HL-60/S4 treated with retinoic acid at 250 ng/mL for 4 days and 3 days (cell line): Measurements from ENCODE around the gene DYNC1LI2.
"Not testable (repeated sequence)": the region's sequence is repeated elsewhere in the genome, so short reads cannot be mapped to it uniquely, and the experiment has no call there.

Source experiments
- in situ Hi-C: fragments of 300-500 bp; cut with MboI; formaldehyde crosslinking; loops from 2 replicates; pipeline ENCODE4 v1.7.0; 2022; ENCODE audit warnings: low sequenced_read_pairs

Gene DYNC1LI2

DNA sequence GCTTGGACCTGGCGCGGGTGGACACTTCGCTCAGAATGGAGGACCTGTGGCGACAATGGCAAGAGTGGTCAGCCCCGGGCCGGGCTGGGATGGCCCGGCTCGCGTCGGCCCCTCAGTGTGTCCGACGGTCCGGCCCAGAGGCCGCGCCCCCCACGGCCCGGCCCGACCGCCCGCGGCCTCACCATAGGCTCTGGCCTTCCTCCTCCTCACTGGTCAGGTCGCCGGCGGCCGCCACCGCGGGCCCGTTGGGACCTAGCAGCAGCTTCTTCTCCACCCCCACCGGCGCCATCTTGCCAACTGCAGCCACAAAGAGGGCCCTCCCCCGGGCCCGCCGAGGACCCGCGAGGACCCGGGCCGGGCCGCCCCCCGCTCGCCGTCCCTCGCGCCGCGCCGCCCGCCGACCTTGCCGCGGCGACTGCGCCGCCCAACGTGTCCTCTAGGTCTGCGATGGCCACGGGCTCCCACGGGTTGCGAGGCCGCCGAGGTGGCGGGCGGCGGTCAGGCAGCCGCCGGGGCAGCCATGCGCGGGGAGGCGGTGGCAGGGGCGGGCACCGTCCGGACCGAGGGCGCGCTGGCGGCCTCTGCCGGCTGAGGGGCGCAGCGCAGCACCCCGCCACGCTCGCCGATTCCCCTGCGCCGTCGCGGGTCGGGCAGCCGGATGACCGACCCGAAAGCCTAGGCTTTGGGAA, at the start of gene DYNC1LI2:
Gene DYNC1LI2, minus strand, starts transcription at position 307 of the 689 bp plus-strand sequence. Its CDS starts 18 bp downstream, at position 289.
- in situ Hi-C loops = no loop called here

DNA sequence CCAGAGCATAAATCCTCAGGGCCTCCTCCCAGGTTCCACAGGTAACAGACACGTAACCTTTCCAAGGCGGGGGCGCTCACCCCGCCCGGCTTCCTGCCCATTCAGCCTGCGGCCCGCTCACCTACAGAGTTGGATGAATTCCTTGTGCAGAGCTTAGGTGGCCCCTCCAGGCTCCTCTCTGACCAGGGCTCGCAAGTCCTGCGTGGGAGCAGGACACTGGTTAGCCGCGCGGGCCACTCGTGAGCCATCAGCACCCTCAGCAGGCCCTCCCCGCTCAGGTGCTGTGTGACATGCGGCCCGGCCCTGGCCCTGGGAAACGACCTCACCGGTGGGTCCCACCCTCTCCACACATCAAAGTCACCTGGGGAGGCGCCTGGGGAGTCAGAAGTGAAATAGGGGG, 49.4 kb upstream of the DYNC1LI2 start:
- in situ Hi-C loops = no loop called here

DNA sequence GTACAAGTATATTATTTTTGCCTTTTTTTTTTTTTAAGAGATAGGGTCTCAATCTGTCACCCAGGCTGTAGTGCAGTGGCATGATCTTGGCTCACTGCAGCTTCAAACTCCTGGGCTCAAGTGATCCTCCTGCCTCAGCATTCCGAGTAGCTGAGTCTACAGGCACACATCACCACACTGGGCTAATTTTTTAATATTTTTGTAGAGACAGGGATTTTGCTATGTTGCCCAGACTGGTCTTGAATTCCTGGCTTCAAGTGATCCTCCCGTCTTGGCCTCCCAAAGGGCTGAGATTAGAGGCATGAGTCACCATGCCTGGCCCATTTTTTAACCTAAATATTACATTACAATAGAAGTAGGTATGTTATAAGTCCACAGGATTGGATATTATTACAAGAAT, 46.8 kb upstream of the DYNC1LI2 start:
- in situ Hi-C loops = no loop called here

DNA sequence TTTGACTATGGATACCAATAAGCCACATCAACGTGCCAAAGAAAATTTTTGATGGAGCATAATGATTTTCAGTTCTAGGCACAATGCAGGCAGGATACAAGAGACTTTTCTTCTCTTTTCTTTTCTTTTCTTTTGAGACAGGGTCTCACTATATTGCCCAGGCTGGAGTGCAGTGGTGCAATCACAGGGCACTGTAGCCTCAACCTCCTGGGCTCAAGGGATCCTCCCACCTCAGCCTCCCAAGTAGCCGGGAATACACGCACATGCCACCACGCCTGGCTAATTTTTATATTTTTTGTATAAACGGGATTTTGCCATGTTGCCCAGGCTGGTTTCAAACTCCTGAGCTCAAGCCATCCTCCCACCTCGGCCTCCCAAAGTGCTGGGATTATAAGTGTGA, 42.6 kb upstream of the DYNC1LI2 start:
- in situ Hi-C loops = not testable (repeated sequence)

DNA sequence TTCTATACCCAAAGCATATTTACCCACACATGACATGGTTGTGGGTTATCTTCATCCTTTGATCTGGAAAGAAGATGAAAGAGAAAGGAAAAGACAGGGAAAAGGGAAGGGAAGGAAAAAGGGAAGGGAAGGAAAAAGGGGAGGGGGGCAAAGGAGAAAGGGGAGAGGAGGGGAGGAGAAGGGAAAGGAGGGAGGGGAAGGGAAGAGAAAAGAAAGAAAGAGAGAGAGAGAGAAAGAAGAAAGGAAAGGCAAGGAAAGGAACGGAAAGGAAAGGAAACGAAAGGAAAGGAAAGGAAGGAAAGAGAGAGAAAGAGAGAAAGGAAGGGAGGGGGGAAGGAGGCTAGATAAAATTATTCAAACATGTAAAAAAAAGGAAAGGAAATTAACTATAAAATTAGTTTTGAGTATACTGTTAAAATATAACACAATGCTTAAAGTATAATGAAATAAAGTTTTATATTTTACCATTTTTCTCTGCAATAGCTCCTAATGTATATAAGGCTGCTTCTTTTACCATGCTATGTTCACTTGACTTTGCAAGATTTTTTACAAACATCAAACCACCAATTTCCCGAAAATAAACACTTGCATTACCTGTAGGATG, 38.8 kb upstream of the DYNC1LI2 start:
- in situ Hi-C loops = no loop called here

DNA sequence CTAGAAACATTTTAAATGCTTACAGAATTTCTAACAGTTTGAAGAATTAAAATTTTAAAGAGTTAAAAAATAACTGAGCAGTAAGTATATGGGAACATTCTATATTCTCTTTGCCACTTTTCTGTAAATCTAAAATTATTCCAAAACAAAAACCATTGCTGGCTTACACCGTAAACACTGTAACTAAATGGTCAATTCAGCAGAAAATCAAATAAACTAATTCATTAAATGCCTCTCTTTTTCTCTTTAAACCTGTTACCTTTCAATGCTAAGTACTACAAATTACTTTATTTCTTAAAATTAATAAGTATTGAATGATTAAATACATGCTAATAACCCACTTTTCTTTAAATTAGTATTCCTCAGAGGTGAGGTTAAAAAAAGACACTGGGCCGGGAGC, 36.0 kb upstream of the DYNC1LI2 start:
- in situ Hi-C loops = no loop called here

DNA sequence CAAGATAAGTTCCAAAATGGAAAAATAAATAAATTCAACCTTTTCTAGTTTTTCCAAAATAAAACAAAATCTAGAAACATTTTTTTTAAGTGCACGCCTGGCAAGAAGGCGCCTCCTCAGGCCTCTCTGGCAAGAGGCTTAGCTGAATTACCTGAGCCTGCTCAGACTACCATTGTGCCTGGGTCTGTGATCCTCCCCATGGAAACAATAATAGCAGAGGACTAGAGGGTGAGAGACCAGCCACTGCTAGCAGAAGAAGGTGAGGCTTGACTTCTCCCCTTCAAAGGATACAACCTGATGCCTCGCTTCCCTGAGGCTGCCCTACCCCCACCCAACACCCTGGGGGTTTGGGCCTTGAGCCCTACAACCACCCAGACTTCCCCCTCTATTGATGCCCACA, 35.1 kb upstream of the DYNC1LI2 start:
- in situ Hi-C loops = no loop called here

DNA sequence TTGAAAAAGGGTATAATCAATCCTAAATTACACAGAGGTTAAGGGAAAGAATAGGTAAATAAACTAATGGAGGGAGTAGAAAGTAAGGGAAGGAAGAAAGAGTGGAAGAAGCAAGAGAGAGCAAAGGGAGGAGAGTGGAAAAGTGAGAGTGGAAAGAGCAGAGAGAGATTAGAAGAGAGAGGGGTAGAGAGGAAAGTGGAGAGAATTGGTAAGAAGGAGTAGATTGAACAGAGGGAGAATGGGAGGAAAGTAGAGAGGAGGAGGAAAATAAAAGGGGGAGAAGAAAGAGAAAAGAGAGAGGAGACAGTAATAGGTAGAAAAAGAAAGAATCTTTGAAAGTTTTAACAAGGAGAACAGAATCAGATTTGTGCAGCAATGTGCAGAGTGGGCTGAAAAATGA, 25.0 kb upstream of the DYNC1LI2 start:
- in situ Hi-C loops = no loop called here

DNA sequence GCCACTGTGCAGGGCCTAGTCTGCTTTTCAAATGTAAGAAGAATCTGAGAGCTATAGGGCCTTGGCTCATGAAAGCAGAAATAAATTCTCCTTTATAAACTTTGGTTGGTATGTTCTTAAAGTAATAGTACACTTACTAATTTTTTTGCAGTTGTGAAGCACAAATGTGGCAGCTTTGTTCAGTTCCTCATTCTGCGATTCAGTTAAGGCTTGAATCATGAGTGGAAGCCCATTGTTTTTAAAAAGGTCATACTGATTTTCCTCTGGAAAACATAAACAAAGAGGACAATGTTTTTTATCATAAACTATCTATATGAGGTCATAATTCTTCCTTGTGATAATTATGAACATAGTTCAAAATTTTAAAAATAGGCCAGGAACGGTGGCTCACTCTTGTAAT, 23.6 kb upstream of the DYNC1LI2 start:
- in situ Hi-C loops = no loop called here

DNA sequence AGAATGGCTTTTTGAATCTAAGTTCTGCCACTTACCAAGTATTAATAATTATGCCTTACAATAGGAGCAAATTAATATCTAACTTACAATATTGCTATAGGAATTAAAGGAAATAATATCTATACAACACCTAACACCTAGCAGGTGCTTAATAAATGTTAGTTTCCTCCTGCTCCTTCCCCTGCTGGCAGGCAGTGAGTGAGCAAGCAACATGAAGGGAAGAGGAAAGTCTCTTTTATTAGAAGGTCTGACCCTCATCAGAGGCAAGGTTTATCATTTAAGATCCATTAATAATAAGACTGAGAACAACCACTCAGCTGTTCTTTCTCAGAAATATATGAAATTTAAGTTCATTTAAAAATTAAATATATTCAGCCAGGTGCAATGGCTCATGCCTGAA, 6.7 kb upstream of the DYNC1LI2 start:
- in situ Hi-C loops = no loop called here

DNA sequence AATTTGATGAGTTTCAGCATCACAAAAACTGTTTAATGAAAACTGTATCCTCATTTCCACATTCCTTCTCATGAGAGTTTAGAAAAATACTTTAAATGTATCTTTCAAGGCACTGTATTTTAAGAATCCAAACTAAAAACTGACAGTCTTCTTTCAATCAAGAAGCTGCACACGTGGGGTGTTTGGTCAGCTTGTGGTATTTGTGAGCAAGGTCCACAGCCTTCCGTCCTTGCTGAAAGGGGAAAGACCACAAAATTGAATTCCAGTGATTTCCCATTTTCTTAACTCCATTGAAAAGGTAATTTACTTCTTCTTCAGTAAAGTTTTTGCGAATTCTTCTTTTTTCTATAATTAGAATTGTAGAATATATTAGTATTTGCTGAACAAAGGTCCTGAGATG, 3.4 kb upstream of the DYNC1LI2 start:
- in situ Hi-C loops = no loop called here

DNA sequence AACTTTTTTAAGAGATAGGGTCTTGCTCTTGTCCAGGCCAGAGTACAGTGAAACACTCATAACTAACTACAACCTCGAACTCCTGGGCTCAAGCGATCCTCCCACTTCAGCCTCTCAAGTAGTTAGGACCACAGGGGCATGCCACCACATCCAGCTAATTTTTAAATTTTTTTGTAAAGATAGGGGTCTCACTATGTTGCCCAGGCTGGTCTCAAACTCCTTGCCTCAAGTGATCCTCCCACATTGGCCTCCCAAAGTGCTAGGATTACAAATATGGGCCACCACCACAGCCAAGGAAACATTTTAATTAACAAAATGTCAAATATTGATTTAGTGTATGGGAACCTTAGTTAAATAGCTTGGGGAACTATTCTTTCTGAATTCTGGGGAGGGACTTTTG, 2.8 kb upstream of the DYNC1LI2 start:
- in situ Hi-C loops = no loop called here

DNA sequence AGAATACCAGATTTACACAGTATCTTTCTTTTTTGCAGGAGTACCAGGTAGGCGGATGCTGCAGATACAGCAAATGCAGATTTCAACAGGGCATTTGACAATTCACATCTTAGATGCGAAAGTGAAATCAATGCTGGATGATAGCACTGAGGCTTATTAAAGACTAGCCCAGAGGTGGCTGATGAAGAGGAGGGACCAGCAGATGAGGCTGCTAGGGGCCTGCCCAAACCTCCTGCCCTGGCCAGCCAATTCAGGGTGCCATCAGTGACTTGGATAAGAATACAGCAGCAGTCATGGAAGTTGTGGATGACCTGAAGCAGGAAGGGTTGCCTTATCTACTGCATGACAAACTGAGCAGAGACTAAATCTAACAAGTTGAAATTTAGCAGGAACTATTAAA, 1.5 kb upstream of the DYNC1LI2 start:
- in situ Hi-C loops = no loop called here

DNA sequence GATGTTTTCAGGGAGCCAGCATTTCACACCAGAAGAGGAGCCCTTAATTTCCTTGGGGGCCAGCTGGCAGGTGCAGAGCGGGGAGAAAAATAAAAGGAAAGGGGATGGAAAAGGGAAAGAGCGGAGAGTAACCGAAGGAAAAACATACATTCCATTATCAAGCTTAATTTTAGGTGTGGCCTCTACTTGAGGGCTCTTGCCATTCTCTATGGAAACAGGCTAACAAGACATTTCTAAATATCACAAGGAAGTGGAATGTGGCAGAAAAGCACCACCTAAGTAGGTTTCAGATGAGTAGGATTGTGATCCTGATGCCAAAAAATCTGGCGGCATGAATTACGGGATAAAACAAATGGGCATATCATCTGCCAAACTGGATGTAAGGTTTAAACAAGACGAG, 970 bp upstream of the DYNC1LI2 start:
- in situ Hi-C loops = no loop called here

DNA sequence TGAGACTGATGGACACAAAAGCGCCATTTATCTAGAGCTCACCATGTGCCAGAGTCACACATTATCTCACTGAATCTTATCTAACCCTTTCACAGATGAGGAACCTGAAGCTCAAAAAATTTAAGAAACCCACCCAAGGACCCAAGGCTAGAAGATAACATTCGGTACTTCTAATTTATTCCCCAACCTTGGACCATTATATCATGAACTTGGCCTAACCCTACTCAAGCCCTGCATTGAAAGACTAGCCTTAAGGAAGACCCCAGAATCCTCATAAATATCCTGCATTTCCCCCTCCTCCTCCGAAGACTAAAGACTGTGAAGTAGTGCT, 548 bp upstream of the DYNC1LI2 start:
- in situ Hi-C loops = no loop called here

DNA sequence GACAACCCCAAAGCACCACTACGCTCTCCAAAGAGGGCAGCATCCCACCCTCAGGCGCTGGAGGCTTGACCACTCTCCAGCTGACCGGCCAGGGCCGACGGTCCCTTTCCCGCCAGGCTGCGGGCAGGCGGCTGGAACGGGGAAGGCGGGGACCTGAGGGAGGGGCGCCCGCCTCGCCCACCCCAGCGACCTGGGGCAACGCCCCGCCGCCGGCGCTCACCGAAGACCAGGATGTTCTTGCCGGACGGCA, 431 bp downstream of the DYNC1LI2 start:
- in situ Hi-C loops = no loop called here

DNA sequence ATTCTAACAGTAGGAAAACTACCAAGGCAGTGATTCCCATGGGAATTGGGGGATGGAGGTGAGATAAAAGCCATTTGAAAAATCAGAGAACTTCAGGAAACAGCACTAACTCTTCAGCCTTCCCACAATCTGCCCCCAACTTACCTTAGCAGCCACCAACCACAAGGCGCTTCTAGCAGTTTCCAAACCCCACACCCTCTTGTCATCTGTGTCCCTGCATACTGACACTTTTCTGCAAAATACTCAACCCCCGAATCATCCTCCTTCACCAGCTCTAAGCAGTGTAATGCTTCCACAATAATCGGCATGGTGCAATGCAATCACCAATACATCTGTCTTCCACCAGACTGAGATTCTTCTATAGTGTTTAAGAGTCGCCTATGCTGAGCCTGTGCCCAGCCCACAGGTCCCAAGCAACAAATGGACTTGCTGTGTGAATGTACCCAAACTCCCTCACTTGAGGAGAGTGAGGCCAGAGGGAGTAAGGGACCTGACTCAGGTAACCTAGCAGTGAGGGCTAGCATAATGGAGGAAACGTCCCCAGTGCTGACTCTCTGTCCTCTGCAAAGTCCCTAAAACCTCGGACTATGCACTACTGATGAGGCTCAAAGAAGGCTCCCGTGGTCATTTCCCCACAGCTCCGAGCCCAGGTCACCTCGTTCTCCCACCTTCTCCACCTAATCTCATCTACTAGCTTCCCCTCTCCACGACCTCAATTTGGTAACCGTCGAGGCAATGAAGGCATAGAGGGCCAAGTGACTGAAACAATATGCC, 943 bp downstream of the DYNC1LI2 start:
- in situ Hi-C loops = no loop called here

DNA sequence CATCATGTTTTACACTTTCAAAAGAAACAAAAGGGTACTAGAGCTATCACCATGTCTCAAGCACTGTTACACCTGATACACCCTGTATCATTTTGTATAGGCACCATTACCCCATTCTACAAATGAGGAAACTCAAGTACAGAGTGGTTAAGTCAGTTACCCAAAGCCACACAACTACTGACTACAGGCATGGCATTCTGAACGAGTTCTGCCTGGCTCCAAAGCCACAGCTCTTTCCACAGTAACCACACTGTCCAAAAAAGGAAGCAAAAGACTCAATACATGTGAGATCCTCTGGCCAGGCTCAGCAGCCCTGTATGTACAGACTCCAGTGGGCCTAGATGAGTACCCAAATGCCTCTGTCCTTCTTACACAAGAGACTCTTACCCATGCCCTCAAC, 4.7 kb downstream of the DYNC1LI2 start:
- in situ Hi-C loops = no loop called here

DNA sequence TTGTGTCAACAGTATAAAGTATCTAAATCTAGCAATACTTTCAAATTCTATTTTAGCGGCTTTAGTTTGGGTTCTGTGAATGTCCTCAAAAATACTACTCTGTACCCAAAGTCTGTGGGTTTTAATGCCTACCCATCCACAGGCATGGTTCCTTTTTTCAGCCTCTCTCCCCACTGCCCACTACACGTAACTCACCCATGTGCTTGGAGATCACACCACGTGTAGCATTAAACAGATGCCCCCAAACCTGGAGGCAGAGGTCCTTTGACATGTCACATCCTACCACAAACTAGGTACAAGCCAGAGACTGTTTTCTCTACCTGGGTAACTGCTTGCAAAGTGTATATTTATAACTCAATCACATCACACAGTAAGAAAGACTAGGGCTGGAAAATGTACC, 5.4 kb downstream of the DYNC1LI2 start:
- in situ Hi-C loops = no loop called here

DNA sequence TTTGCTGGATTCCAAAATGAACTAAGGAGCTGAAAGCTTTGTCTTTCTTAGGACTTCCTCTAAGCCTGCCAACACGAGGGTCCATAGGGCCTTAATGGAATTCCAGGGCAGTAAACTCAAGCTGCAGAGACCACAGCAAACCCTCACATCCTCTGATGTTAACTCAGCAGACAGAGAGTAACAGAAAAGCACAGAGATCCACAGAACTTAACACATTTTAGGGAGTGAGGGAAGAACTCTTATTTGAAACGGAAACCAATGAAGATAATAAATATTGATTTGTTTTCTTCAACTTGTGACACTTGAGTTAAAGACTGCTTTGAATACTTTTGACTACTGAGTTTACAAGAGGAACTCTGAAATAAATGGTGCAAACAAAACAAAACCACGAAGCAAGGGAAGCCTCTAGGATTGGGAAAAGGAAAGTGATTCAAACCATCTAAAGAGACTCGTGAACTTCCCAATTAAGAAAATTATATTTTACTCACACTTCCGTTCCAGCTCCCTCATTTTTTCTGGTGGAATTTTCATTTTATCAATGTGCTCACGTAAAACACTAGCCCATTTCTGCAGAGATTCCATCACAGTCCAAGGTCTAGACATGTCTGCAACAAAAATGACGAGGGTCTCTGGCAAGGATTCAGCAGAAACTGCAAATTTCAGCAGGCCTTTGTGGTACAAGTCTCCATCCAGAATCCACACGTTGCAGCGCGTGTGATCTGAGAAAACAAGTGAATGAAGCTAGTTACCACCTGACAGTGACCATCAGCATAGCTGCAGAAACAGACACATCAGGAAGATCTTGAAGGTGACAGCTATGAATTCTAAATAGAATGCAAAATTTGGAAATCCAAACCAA, 9.2 kb downstream of the DYNC1LI2 start:
- in situ Hi-C loops = no loop called here

DNA sequence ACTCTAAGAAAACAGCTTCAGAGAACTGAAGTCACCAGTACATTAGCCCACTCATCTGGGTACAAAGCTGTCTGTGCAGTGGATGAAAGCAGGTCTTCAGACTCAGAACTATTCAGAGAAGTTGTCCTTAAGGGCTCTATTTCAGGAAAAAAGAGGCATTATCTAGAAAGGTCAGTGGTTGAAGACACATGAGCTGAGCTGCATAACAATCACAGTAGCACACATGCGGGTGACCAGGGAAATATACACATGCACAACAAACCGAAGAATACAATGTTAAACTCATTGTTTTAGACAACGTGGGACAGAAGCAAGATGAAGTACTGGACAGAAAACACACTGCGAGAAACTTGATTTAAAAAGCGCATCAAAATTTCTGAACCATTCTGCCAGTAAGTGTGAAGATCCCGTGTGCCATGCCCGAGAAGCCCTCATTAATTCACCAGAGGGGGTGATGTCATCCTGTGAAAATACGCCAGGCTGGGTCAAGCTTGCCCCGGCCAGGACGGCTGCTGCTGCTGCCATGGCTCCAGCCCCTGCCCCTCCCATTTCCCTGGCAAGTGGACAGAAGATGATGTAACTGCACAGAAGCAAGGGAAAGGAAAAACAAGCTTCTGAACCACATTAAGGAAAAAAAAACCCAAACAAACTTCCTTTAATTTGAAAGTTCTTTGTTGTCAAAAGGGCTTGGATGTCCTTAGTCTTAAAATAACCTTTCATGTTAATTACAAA, 10.1 kb downstream of the DYNC1LI2 start:
- in situ Hi-C loops = no loop called here
